ENCODE results near the gene PLXNB3.

GRCh38 chrX:153799326-153799725 lies 35.3 kb downstream of the PLXNB3 start:
- TF ChIP-seq EZH2 (IDR thresholded peaks at IDR 0.05; ENCODE audit: low read length, missing control alignments): no peak
- TF ChIP-seq CTCF (conservative IDR thresholded peaks at IDR 0.05 in 1 of 2, IDR thresholded peaks at IDR 0.05 in 1 of 2; ENCODE audit: low read depth in 1 of 2, low read length in 2 of 2): no peak

Measured in fibroblast of lung (primary cell).